HG03280 (cell line): ENCODE data around the gene SSNA1.

ENCODE experiments used
- ATAC-seq: cut with Tn5 transposase; IDR thresholded peaks from one replicate; pipeline ENCODE4 v1.9.1; 2021; ENCODE audit warnings: mild to moderate bottlenecking, moderate library complexity; ENCODE audit not compliant: unreplicated experiment

SSNA1 gene

GRCh38 chr9:137198051-137198901 is 9.8 kb downstream of the SSNA1 start:
- ATAC-seq = no peak

GRCh38 chr9:137198902-137199283 is 10.4 kb downstream of the SSNA1 start:
- no peak for ATAC-seq

DNA sequence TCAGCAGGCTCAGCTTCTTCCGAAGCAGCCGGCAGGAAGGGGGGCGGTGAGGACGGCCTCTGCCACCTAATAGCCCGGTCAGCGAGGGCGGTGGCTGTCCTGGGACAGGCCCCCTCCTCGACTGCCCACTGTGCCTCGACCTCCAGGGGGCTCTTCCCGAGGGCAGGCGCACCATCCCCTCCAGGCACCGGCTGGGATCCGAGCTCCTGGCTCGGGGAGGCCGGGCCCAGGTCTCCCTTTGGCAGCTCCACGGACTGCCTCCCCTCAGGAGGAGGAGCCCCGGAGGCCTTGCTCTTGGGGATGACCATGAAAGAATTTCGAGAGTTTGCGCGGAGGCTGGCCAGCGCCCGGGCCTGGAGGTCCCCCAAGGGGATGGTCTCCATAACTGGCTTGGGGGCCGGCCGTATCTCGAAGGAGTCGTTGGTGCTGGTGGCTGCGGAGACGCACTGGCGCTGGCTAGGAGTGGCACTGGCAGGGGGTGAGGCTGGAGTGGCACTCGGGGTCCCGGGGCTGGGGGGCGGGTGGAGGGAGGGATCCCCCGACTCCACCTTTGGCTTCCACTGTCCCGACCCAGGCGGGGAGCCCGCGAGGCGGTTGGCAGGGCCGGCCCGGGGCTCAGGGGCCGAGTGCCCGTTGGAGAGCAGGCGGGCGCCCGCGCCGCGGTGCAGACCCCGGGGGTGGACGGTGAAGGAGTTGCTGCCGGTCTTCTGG is 11.1 kb downstream of the SSNA1 start:
- ATAC-seq = no peak

GRCh38 chr9:137200311-137201204 is 12.1 kb downstream of the SSNA1 start, which contains the start of gene TPRN:
Gene TPRN, minus strand, starts transcription at chr9:137200741. Its CDS starts 30 bp downstream, at chr9:137200711.
- peak; percentile 88 for ATAC-seq

- ATAC-seq = no peak
These were observed 12.9 kb downstream of the SSNA1 start for GRCh38 chr9:137201205-137201868.

DNA sequence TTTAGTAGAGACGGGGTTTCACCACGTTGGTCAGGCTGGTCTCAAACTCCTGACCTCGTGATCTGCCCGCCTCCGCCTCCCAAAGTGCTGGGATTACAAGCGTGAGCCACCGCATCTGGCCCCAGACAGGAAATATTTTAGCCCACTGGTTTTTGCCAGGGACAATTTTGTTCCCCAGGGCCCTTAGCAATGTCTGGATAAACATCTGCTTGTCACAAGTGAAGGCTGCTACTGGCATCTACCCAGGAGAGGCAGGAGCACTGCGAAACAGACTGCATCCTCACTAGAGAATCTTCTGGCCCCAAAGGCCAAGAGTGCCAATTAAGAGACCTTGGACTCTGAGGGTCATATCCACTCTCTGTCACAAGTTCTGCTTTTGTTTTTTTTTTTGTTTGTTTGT is 14.5 kb downstream of the SSNA1 start:
- ATAC-seq = no peak

DNA sequence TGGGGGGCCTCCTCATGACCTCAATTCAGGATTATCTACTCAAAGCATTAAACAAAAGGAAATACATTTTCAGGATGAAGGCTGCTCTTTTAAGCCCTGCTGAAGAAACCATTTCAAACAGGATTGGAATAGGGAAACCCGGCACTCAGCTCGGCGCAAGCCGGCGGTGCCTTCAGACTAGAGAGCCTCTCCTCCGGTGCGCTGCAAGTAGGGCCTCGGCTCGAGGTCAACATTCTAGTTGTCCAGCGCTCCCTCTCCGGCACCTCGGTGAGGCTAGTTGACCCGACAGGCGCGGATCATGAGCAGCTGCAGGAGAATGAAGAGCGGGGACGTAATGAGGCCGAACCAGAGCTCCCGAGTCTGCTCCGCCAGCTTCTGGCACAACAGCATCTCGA is 16.3 kb downstream of the SSNA1 start:
- ATAC-seq = no peak

GRCh38 chr9:137205126-137206069 is 16.9 kb downstream of the SSNA1 start, which contains the start of the genes NDOR1 and TMEM203:
Gene NDOR1, plus strand, starts transcription at chr9:137205700. Its CDS starts 78 bp downstream, at chr9:137205778.
Gene TMEM203, minus strand, starts transcription at chr9:137205648. Its CDS starts 234 bp downstream, at chr9:137205414.
- ATAC-seq = peak; percentile 47

GRCh38 chr9:137206602-137207001 is 18.1 kb downstream of the SSNA1 start:
- no peak for ATAC-seq

DNA sequence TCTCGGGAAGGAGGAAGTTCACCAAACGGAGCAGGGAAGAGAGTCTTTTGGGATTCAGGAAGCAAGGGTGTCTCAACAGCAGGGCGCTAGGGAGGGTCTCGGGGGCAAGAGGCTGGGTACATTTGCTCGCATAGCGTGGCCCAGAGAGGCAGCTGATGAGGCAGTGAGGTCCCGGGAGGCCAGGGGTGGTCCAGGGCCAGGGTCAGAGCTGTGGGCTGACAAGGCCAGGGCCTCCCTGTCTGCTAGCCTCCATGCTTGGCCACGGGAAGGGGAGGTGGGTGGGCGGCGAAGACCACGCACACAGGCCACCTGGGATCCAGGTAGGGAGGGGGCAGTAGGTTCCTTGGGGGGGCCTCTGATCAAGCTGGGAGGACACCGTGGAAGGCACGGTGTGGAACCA is 23.1 kb downstream of the SSNA1 start:
- ATAC-seq = no peak

- ATAC-seq = no peak
These were observed 24.0 kb downstream of the SSNA1 start for GRCh38 chr9:137212520-137212919.

DNA sequence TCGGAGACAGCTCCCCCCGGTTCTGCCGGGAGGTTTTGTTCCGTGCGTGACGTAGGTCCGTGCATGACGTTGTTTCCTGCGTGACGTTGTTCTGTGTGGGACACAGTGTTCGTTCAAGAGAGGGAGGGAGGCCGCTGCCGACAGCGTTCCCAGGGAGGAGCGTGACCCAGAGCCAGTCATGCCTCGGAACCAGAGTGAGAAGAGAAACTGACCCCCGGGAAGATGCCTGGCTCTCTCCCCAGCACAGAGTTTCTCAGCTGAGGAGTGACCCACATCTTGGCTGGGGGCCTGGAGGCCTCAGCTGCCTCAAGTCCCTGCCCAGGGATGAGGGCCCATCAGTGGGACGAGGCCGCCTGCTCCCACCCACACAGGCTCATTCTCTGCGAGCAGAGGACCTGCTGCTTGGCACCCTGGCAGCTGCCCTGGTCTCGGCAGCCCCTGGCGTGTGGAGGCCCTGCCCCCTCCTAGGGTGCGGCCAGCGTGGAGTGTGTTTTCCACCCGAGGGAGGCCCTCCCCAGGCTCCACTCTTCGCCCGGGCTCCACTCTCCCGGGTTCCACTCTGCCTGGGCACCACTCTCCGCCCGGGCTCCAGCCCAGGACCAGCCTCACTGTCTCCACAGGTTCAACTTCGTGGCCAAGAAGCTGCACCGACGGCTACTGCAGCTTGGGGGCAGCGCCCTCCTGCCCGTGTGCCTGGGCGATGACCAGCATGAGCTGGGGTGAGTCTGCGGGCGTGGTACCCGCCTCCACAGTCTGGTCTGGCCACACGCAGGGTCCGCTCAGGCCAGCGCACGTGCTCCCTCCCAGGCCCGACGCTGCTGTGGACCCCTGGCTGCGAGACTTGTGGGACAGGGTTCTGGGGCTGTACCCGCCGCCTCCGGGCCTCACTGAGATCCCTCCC is 24.9 kb downstream of the SSNA1 start:
- ATAC-seq = no peak

- ATAC-seq = no peak
These were observed 26.1 kb downstream of the SSNA1 start for GRCh38 chr9:137214620-137215019.

DNA sequence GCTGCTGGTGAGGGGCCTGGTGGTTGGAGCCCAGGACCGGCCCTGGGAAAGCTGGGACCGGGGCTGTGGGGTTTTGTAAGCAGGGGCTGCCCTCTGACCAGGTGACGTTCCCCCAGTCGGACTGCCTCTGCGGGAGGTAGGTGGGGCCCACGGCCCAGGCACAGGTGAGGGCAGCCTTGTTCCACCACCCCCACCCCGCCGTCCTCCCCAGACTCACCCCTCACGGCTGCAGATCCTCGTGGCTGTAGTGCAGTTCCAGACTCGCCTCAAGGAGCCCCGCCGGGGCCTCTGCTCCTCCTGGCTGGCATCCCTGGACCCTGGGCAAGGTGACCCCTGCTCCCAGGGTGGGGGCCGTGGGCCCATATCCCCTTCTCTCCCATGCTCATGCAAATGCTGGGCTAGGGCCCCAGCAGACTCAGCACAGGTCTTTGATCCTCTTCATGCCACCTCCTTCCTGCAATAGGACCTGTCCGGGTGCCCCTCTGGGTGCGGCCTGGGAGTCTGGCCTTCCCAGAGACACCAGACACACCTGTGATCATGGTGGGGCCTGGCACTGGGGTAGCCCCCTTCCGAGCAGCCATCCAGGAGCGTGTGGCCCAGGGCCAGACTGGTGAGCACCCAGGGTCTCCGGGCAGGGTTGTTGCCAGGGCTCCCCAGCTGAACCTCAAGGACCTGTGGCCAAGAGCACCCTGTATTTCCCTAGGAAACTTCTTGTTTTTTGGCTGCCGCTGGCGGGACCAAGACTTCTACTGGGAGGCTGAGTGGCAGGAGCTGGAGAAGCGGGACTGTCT is 26.9 kb downstream of the SSNA1 start:
- no peak for ATAC-seq

DNA sequence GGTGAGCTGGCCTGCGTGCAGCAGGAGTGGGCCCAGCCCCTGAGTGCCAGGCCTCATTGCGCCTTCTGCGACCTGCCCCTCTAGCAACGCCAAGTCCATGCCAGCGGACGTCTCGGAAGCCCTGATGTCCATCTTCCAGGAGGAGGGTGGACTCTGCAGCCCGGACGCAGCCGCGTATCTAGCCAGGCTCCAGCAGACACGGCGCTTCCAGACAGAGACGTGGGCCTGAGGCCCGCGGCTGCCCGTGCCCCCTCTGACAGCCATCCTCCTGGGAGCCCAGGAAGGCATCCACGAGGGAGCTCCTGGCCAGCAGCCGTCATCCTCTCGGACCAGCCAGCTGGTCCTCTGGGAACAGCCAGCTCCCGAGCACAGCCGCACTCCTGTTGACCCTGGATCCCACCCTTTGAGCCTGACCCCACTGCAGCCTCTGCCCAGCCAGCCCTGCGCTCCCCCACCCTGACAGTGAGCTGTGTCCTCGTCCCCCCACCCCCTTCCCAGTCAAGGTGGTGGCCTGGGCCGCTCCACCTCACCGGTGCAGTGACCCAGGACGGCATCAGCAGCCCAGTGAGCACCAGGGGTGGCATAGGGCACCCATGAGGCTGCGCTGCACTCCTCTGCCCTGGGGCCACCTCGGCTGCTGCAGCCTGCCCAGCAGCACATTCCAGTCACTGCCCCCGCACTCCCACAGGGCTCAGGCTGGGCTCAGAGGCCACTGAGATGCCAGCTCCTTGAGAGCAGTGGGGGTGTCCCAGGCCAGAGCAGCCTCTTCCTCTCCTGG is 27.9 kb downstream of the SSNA1 start:
- no peak for ATAC-seq

GRCh38 chr9:137217276-137218211 is 29.1 kb downstream of the SSNA1 start:
- no peak for ATAC-seq
